DND-41 (cell line): ENCODE results near the gene CNTNAP5.

Source experiments
- ATAC-seq: fragments of 200-7000 bp; cut with Tn5 transposase; 3 replicates; pipeline ENCODE4 v1.9.1; 2021; ENCODE audit warnings: low read depth; ENCODE audit not compliant: insufficient read depth
- DNase-seq: peaks from one replicate; pipeline ENCODE4 v3.0.0-alpha.2; 2020
- H2AFZ ChIP-seq: 2 replicates; pipeline ENCODE4 v1.6.0; 2012; ENCODE audit warnings: low read depth, low read length
- H3K27ac ChIP-seq: 2 replicates; pipeline ENCODE4 v1.5.1; 2012; ENCODE audit warnings: low read length, inconsistent platforms
- H3K27me3 ChIP-seq: fragments of 200-600 bp; sonication (generic); 2 replicates; pipeline ENCODE4 v1.6.0; 2012; ENCODE audit warnings: low read length, mild to moderate bottlenecking, inconsistent platforms; ENCODE audit not compliant: insufficient read depth, poor library complexity
- H3K36me3 ChIP-seq: 2 replicates; pipeline ENCODE4 v1.5.1; 2012; ENCODE audit warnings: low read length, inconsistent platforms; ENCODE audit not compliant: insufficient read depth
- H3K4me1 ChIP-seq: 2 replicates; pipeline ENCODE4 v1.5.1; 2012; ENCODE audit warnings: mild to moderate bottlenecking, low read length; ENCODE audit not compliant: insufficient read depth
- H3K4me2 ChIP-seq: 2 replicates; pipeline ENCODE4 v1.6.0; 2012; ENCODE audit warnings: mild to moderate bottlenecking, moderate library complexity, low read length, inconsistent platforms; ENCODE audit not compliant: insufficient read depth
- H3K4me3 ChIP-seq, 2 experiments: fragments of 200-600 bp in 1 of 2; shearing (Covaris generic) in 1 of 2; 2 replicates each; pipeline ENCODE4 v1.5.1; 2012 to 2016; ENCODE audit warnings: inconsistent platforms in 2 of 2, low read length in 2 of 2, mild to moderate bottlenecking in 2 of 2, low read depth in 1 of 2, moderate library complexity in 1 of 2
- H3K79me2 ChIP-seq: 2 replicates; pipeline ENCODE4 v1.6.0; 2012; ENCODE audit warnings: low read length, inconsistent platforms; ENCODE audit not compliant: insufficient read depth
- H3K9ac ChIP-seq: 2 replicates; pipeline ENCODE4 v1.6.0; 2012; ENCODE audit warnings: low read depth, mild to moderate bottlenecking, inconsistent platforms, low read length, moderate library complexity
- H3K9me3 ChIP-seq: 2 replicates; pipeline ENCODE4 v1.5.1; 2012; ENCODE audit warnings: low read length, moderate library complexity, mild to moderate bottlenecking, inconsistent platforms; ENCODE audit not compliant: insufficient read depth, severe bottlenecking
- H4K20me1 ChIP-seq: 2 replicates; pipeline ENCODE4 v1.6.0; 2012; ENCODE audit warnings: low read length; ENCODE audit not compliant: insufficient read depth
- CTCF ChIP-seq: IDR thresholded peaks from 2 replicates; pipeline ENCODE4 v1.5.1; 2012; ENCODE audit warnings: borderline replicate concordance, low read length, moderate library complexity, mild to moderate bottlenecking; ENCODE audit not compliant: poor library complexity, severe bottlenecking; ENCODE audit errors: extremely low read depth
- EZH2 ChIP-seq: IDR thresholded peaks from 3 replicates; pipeline ENCODE4 v1.6.1; 2012; ENCODE audit warnings: borderline replicate concordance, low read depth, mild to moderate bottlenecking, moderate library complexity, low read length, inconsistent platforms; ENCODE audit not compliant: severe bottlenecking

The CNTNAP5 gene

GRCh38 chr2:124915567-124915966 is 890.5 kb downstream of the CNTNAP5 start:
- Histone ChIP-seq H3K9ac (no peak overlapping the region), H3K9me3 (no peaks in the 10 kb centered on the region), H4K20me1 (no peaks in the 10 kb centered on the region), H3K27ac (no peak overlapping the region), H3K4me1 (no peaks in the 10 kb centered on the region), H3K4me3 (no peak overlapping the region), H3K27me3 (no peaks in the 10 kb centered on the region), H3K79me2 (no peaks in the 10 kb centered on the region), H3K4me2 (no peak overlapping the region), H3K36me3 (no peaks in the 10 kb centered on the region), H2AFZ (no peak overlapping the region)
- ATAC-seq (no peak), DNase-seq (no peak)
- TF ChIP-seq CTCF: no peak
- no peak for TF ChIP-seq EZH2

- Histone ChIP-seq H3K79me2 (no peaks in the 10 kb centered on the region), H3K4me1 (no peaks in the 10 kb centered on the region), H2AFZ (no peak overlapping the region), H3K9me3 (no peaks in the 10 kb centered on the region), H3K27ac (no peak overlapping the region), H3K36me3 (no peaks in the 10 kb centered on the region), H3K4me2 (no peak overlapping the region), H3K4me3 (no peak overlapping the region), H3K9ac (no peak overlapping the region), H3K27me3 (no peaks in the 10 kb centered on the region), H4K20me1 (no peaks in the 10 kb centered on the region)
- TF ChIP-seq CTCF: no peak
- TF ChIP-seq EZH2: no peak
- DNase-seq: no peak
- ATAC-seq: no peak
These were observed 894.2 kb downstream of the CNTNAP5 start for GRCh38 chr2:124919296-124919695.

- Histone ChIP-seq H3K36me3 (no peaks in the 10 kb centered on the region), H3K9me3 (no peaks in the 10 kb centered on the region), H3K27me3 (no peaks in the 10 kb centered on the region), H3K27ac (no peak overlapping the region), H4K20me1 (no peaks in the 10 kb centered on the region), H3K9ac (no peak overlapping the region), H3K4me1 (no peaks in the 10 kb centered on the region), H3K4me2 (no peak overlapping the region), H3K79me2 (no peaks in the 10 kb centered on the region), H3K4me3 (no peak overlapping the region), H2AFZ (no peak overlapping the region)
- no peak for ATAC-seq
- no peak for DNase-seq
- TF ChIP-seq CTCF: no peak
- no peak for TF ChIP-seq EZH2
These were observed 895.4 kb downstream of the CNTNAP5 start for GRCh38 chr2:124920448-124920847.

GRCh38 chr2:124921191-124921590 is 896.1 kb downstream of the CNTNAP5 start:
- H3K4me1 ChIP-seq: no peaks in the 10 kb centered on the region
- no peaks in the 10 kb centered on the region for H3K27me3 ChIP-seq
- no peak overlapping the region for H3K9ac ChIP-seq
- no peak for DNase-seq
- no peak for ATAC-seq
- H3K4me3 ChIP-seq: no peak overlapping the region
- no peak overlapping the region for H3K27ac ChIP-seq
- no peak overlapping the region for H2AFZ ChIP-seq
- no peak overlapping the region for H3K4me2 ChIP-seq
- H3K36me3 ChIP-seq: no peaks in the 10 kb centered on the region
- H3K79me2 ChIP-seq: no peaks in the 10 kb centered on the region
- H3K9me3 ChIP-seq: no peaks in the 10 kb centered on the region
- H4K20me1 ChIP-seq: no peaks in the 10 kb centered on the region
- TF ChIP-seq EZH2 (no peak), CTCF (no peak)
